SK-N-SH treated with all-trans-retinoic acid at 6 μM for 48 hours (cell line): ENCODE measurements around the gene SOX30.
"Not testable (repeated sequence)": the region's sequence is repeated elsewhere in the genome, so short reads cannot be mapped to it uniquely, and the experiment has no call there.

ENCODE experiments used
- ATAC-seq: fragments of 200-7000 bp; cut with Tn5 transposase; 3 replicates; pipeline ENCODE4 v1.9.1; 2020; ENCODE audit warnings: mild to moderate bottlenecking, moderate library complexity
- ARNTL ChIP-seq: fragments of 450-650 bp; formaldehyde crosslinking; IDR thresholded peaks from 2 replicates; pipeline ENCODE4 v1.5.0; 2020; ENCODE audit warnings: low read depth, mild to moderate bottlenecking, moderate library complexity, borderline replicate concordance
- BACH2 ChIP-seq: fragments of 250-450 bp; sonication (Bioruptor Pico); IDR thresholded peaks from 2 replicates; pipeline ENCODE4 v1.9.0; 2021; ENCODE audit warnings: mild to moderate bottlenecking, borderline replicate concordance
- CSDC2 ChIP-seq: fragments of 250-450 bp; sonication (Bioruptor Pico); IDR thresholded peaks from 2 replicates; pipeline ENCODE4 v1.5.0; 2020; ENCODE audit warnings: mild to moderate bottlenecking, moderate library complexity
- CSRNP3 ChIP-seq: fragments of 250-450 bp; sonication (Bioruptor Pico); IDR thresholded peaks from 2 replicates; pipeline ENCODE4 v1.5.1; 2021; ENCODE audit warnings: mild to moderate bottlenecking, moderate library complexity
- ESRRG ChIP-seq: fragments of 250-450 bp; sonication (Bioruptor Pico); IDR thresholded peaks from 2 replicates; pipeline ENCODE4 v1.6.1; 2021; ENCODE audit warnings: mild to moderate bottlenecking
- GLIS3 ChIP-seq: fragments of 250-450 bp; sonication (Bioruptor Pico); IDR thresholded peaks from 2 replicates; pipeline ENCODE4 v1.5.0; 2020; ENCODE audit warnings: mild to moderate bottlenecking, moderate library complexity
- ISL1 ChIP-seq: fragments of 250-450 bp; sonication (Bioruptor Pico); IDR thresholded peaks from 2 replicates; pipeline ENCODE4 v2.1.2; 2022; ENCODE audit warnings: mild to moderate bottlenecking, moderate library complexity
- OSR1 ChIP-seq: fragments of 250-450 bp; sonication (Bioruptor Pico); IDR thresholded peaks from 2 replicates; pipeline ENCODE4 v1.8.0; 2022; ENCODE audit warnings: moderate library complexity, mild to moderate bottlenecking, inconsistent platforms
- PATZ1 ChIP-seq: fragments of 250-450 bp; sonication (Bioruptor Pico); IDR thresholded peaks from 2 replicates; pipeline ENCODE4 v1.8.0; 2020; ENCODE audit warnings: mild to moderate bottlenecking, moderate library complexity, borderline replicate concordance
- POU6F1 ChIP-seq: fragments of 250-450 bp; sonication (Bioruptor Pico); IDR thresholded peaks from 2 replicates; pipeline ENCODE4 v1.8.0; 2021; ENCODE audit warnings: low read depth, mild to moderate bottlenecking, moderate library complexity, borderline replicate concordance
- RARB ChIP-seq: fragments of 250-450 bp; sonication (Bioruptor Pico); IDR thresholded peaks from 2 replicates; pipeline ENCODE4 v1.8.0; 2021; ENCODE audit warnings: mild to moderate bottlenecking, moderate library complexity
- SNAI2 ChIP-seq: fragments of 250-450 bp; sonication (Bioruptor Pico); IDR thresholded peaks from 2 replicates; pipeline ENCODE4 v1.5.0; 2020; ENCODE audit warnings: mild to moderate bottlenecking, moderate library complexity
- TCF4 ChIP-seq: fragments of 250-450 bp; sonication (Bioruptor Pico); IDR thresholded peaks from 2 replicates; pipeline ENCODE4 v1.8.0; 2021; ENCODE audit warnings: mild to moderate bottlenecking, moderate library complexity, borderline replicate concordance
- TSHZ2 ChIP-seq: fragments of 250-450 bp; sonication (Bioruptor Pico); IDR thresholded peaks from 2 replicates; pipeline ENCODE4 v1.5.0; 2020; ENCODE audit warnings: mild to moderate bottlenecking, moderate library complexity
- ZC3H10 ChIP-seq: fragments of 250-450 bp; sonication (Bioruptor Pico); IDR thresholded peaks from 2 replicates; pipeline ENCODE4 v1.5.1; 2021; ENCODE audit warnings: mild to moderate bottlenecking, moderate library complexity
- ZNF565 ChIP-seq: fragments of 450-650 bp; formaldehyde crosslinking; conservative IDR thresholded peaks from 2 replicates; pipeline ENCODE4 v1.5.0; 2020; ENCODE audit warnings: low read depth, mild to moderate bottlenecking, moderate library complexity
- ZNF70 ChIP-seq: fragments of 450-650 bp; formaldehyde crosslinking; IDR thresholded peaks from 2 replicates; pipeline ENCODE4 v1.5.0; 2020; ENCODE audit warnings: mild to moderate bottlenecking, moderate library complexity
- ZNF8 ChIP-seq: fragments of 450-650 bp; formaldehyde crosslinking; IDR thresholded peaks from 2 replicates; pipeline ENCODE4 v1.5.0; 2020; ENCODE audit warnings: mild to moderate bottlenecking, moderate library complexity

Gene SOX30

GRCh38 chr5:157652377-157652692 is at the start of gene SOX30:
TSS of gene SOX30 (minus strand) at chr5:157652438. CDS start at chr5:157652078, 360 bp downstream.
- TF ChIP-seq ESRRG (CRISPR knock-in tag) (no peak), ZC3H10 (CRISPR knock-in tag) (no peak), ZNF70 (CRISPR knock-in tag) (no peak), ARNTL (CRISPR knock-in tag) (no peak), ISL1 (CRISPR knock-in tag) (no peak), BACH2 (no peak)
- TF ChIP-seq, all 23 proteins: peak for 0
- ATAC-seq = no peak

GRCh38 chr5:157698674-157699073 is 46.4 kb upstream of the SOX30 start:
- ATAC-seq = not testable (repeated sequence)

- not testable (repeated sequence) for ATAC-seq
These were observed 43.9 kb upstream of the SOX30 start for GRCh38 chr5:157696154-157696553.

- ATAC-seq = not testable (repeated sequence)
These were observed 41.6 kb upstream of the SOX30 start for GRCh38 chr5:157693816-157694215.

GRCh38 chr5:157690690-157691433 is 38.6 kb upstream of the SOX30 start:
- ATAC-seq = no peak
- TF ChIP-seq GLIS3 (CRISPR knock-in tag) (no peak), CSRNP3 (CRISPR knock-in tag) (no peak), RARB (CRISPR knock-in tag) (no peak), ZC3H10 (CRISPR knock-in tag) (no peak), ZNF8 (CRISPR knock-in tag) (no peak), ISL1 (CRISPR knock-in tag) (no peak), ESRRG (CRISPR knock-in tag) (no peak), CSDC2 (CRISPR knock-in tag) (no peak), POU6F1 (CRISPR knock-in tag) (no peak), TCF4 (CRISPR knock-in tag) (no peak), ZNF565 (CRISPR knock-in tag) (no peak), TSHZ2 (CRISPR knock-in tag) (no peak), SNAI2 (CRISPR knock-in tag) (no peak), PATZ1 (CRISPR knock-in tag) (no peak), OSR1 (CRISPR knock-in tag) (no peak), ZNF70 (CRISPR knock-in tag) (no peak)
- TF ChIP-seq, all 23 proteins: peak for 0
